K562 (cell line): Measurements from ENCODE around the gene FBLN2. TPM values are rescaled to one million over a fixed set of nuclear protein-coding genes. Genes with fewer than 3 reads are reported as not detected.

Experiments
- ATAC-seq: fragments of 200-7000 bp; cut with Tn5 transposase; 3 replicates; pipeline ENCODE4 v1.9.1; 2020; ENCODE audit warnings: moderate library complexity
- BruUV-seq: library from RNA; stranded (reverse); fragments of 400-500 nt; replicated peaks from 2 replicates; lab custom pipeline; 2021; lab: Mats Ljungman, UMichigan
- CTCF ChIA-PET: fragments of 300-600 bp; formaldehyde crosslinking; extraction: SDS; loops from one replicate; lab custom pipeline; 2021; ENCODE audit warnings: low intra/inter-chr PET ratio; lab: Yijun Ruan, JAX
- POLR2A ChIA-PET: fragments of 300-600, 350-650 bp; sonication (Branson Sonifier 250); formaldehyde crosslinking; extraction: SDS; loops from one replicate; lab custom pipeline; 2021; ENCODE audit warnings: antibody characterized with exemption, inconsistent platforms; lab: Yijun Ruan, JAX
- DNase-seq, 4 experiments: peaks; one replicate each; pipeline versions ENCODE4 v3.0.0 to v3.0.0-alpha.2; 2011 to 2018; ENCODE audit warnings: low spot score in 3 of 4, mixed read lengths in 3 of 4; ENCODE audit errors: extremely low read depth in 1 of 4
- FAIRE-seq: peaks from 2 replicates; lab custom pipeline; 2011; peaks lifted over from hg19 to GRCh38; lab: Jason Lieb, UNC
- H2AFZ ChIP-seq: 2 replicates; pipeline ENCODE4 v1.6.0; 2011; ENCODE audit warnings: low read depth, low read length, control low read depth, inconsistent platforms
- H3K27ac ChIP-seq: fragments of 200-600 bp; 3 replicates; pipeline ENCODE4 v1.8.0; 2011; ENCODE audit warnings: low read depth, mild to moderate bottlenecking, control low read depth, inconsistent platforms, low read length, moderate library complexity, mixed read lengths; ENCODE audit errors: extremely low read depth
- H3K27me3 ChIP-seq, 2 experiments: fragments of 300-600 bp in 1 of 2; 2 replicates in 1 of 2; 3 replicates in 1 of 2; pipeline versions ENCODE4 v1.6.0 to v1.8.0; 2011; ENCODE audit warnings: inconsistent platforms in 2 of 2, low read length in 2 of 2, mild to moderate bottlenecking in 1 of 2, mixed read lengths in 1 of 2, moderate library complexity in 1 of 2; ENCODE audit not compliant: control insufficient read depth in 2 of 2, insufficient read depth in 2 of 2
- H3K36me3 ChIP-seq: fragments of 300-600 bp; 3 replicates; pipeline ENCODE4 v1.8.0; 2011; ENCODE audit warnings: mild to moderate bottlenecking, low read length, inconsistent platforms; ENCODE audit not compliant: control insufficient read depth, insufficient read depth
- H3K4me1 ChIP-seq, 2 experiments: fragments of 200-600 bp in 1 of 2; replicated peaks in 1 of 2; 2 replicates in 1 of 2; 3 replicates in 1 of 2; pipeline versions ENCODE4 v1.5.1 to v1.8.0; 2011; ENCODE audit warnings: inconsistent platforms in 2 of 2, low read length in 2 of 2, mild to moderate bottlenecking in 1 of 2, mixed read lengths in 1 of 2, moderate library complexity in 1 of 2; ENCODE audit not compliant: control insufficient read depth in 2 of 2, insufficient read depth in 2 of 2
- H3K4me2 ChIP-seq: 2 replicates; pipeline ENCODE4 v1.6.1; 2011; ENCODE audit warnings: low read length, control low read depth, inconsistent platforms, mixed read lengths; ENCODE audit not compliant: insufficient read depth
- H3K4me3 ChIP-seq: fragments of 200-600 bp; sonication (generic), shearing (Covaris generic); 2 replicates; pipeline ENCODE4 v1.5.1; 2016; ENCODE audit warnings: control low read depth, inconsistent platforms
- H3K79me2 ChIP-seq: fragments of 200-600 bp; 3 replicates; pipeline ENCODE4 v1.8.0; 2011; ENCODE audit warnings: low read length, inconsistent platforms; ENCODE audit not compliant: control insufficient read depth, insufficient read depth
- H3K9ac ChIP-seq, 2 experiments: 2 replicates each; pipeline versions ENCODE4 v1.6.0 to v1.6.1; 2011; ENCODE audit warnings: low read depth in 2 of 2, low read length in 2 of 2, control low read depth in 1 of 2, inconsistent platforms in 1 of 2, mild to moderate bottlenecking in 1 of 2, mixed read lengths in 1 of 2; ENCODE audit not compliant: insufficient read depth in 1 of 2
- H3K9me1 ChIP-seq: one replicate; pipeline ENCODE4 v1.6.0; 2011; ENCODE audit warnings: inconsistent platforms, mild to moderate bottlenecking, low read length, moderate library complexity; ENCODE audit not compliant: control insufficient read depth, insufficient read depth
- H3K9me3 ChIP-seq: replicated peaks from 2 replicates; pipeline ENCODE4 v1.5.1; 2011; ENCODE audit warnings: low read depth, low read length, inconsistent platforms; ENCODE audit not compliant: control insufficient read depth, insufficient read depth
- H4K20me1 ChIP-seq: replicated peaks from 2 replicates; pipeline ENCODE4 v1.6.1; 2011; ENCODE audit warnings: low read length, inconsistent platforms, mixed read lengths; ENCODE audit not compliant: control insufficient read depth, insufficient read depth
- CBX3 ChIP-seq, 2 experiments: IDR thresholded peaks; 1 replicate in 1 of 2; 2 replicates in 1 of 2; pipeline ENCODE4 v1.6.1; 2012; ENCODE audit warnings: inconsistent platforms in 2 of 2, low read length in 2 of 2, borderline replicate concordance in 1 of 2, control low read depth in 1 of 2
- CEBPZ ChIP-seq: fragments of 150-350 bp; IDR thresholded peaks from 2 replicates; pipeline ENCODE4 v1.6.1; 2014; ENCODE audit warnings: low read depth, mild to moderate bottlenecking, low read length, borderline replicate concordance
- FOXJ2 ChIP-seq: fragments of 200-800 bp; sonication (Bioruptor generic); IDR thresholded peaks from 2 replicates; pipeline ENCODE4 v1.6.1; 2016; ENCODE audit warnings: missing genetic modification characterization, missing compliant biosample characterization
- GTF2E2 ChIP-seq: fragments of 200-800 bp; sonication (Bioruptor generic); IDR thresholded peaks from 2 replicates; pipeline ENCODE4 v1.6.1; 2016; ENCODE audit warnings: missing genetic modification characterization, missing compliant biosample characterization
- HDAC3 ChIP-seq: fragments of 450-650 bp; IDR thresholded peaks from 2 replicates; pipeline ENCODE4 v1.6.1; 2018; ENCODE audit warnings: borderline replicate concordance, mild to moderate bottlenecking, moderate library complexity; ENCODE audit not compliant: partially characterized antibody
- PHF20 ChIP-seq: fragments of 450-650 bp; IDR thresholded peaks from 2 replicates; pipeline ENCODE4 v1.6.1; 2018; ENCODE audit not compliant: partially characterized antibody
- SAP30 ChIP-seq: fragments of 200-600 bp; sonication (generic); IDR thresholded peaks from 2 replicates; pipeline ENCODE4 v1.6.1; 2012; ENCODE audit warnings: borderline replicate concordance, low read depth, mild to moderate bottlenecking, moderate library complexity, low read length, control low read depth, inconsistent platforms; ENCODE audit not compliant: insufficient read depth, poor library complexity, severe bottlenecking
- TEAD4 ChIP-seq, 2 experiments: sonication (generic) in 1 of 2; formaldehyde crosslinking in 1 of 2; IDR thresholded peaks; 2 replicates each; pipeline versions ENCODE4 v1.6.1 to v1.8.0; 2012 to 2022; ENCODE audit warnings: borderline replicate concordance in 1 of 2, inconsistent platforms in 1 of 2, low read length in 1 of 2, mild to moderate bottlenecking in 1 of 2, missing genetic modification reagents in 1 of 2
- ZBTB2 ChIP-seq: fragments of 450-650 bp; IDR thresholded peaks from 2 replicates; pipeline ENCODE4 v1.6.1; 2016; ENCODE audit warnings: antibody characterized with exemption
- ZFP1 ChIP-seq: fragments of 450-650 bp; formaldehyde crosslinking; IDR thresholded peaks from 2 replicates; pipeline ENCODE4 v1.4.0; 2020; ENCODE audit warnings: mild to moderate bottlenecking, mixed read lengths
- ZNF639 ChIP-seq, 2 experiments: fragments of 200-800 bp in 1 of 2; sonication (Bioruptor generic) in 1 of 2; sonication (generic) in 1 of 2; formaldehyde crosslinking in 1 of 2; IDR thresholded peaks in 1 of 2; conservative IDR thresholded peaks in 1 of 2; 2 replicates each; pipeline versions ENCODE4 v1.5.0 to v1.6.1; 2016 to 2020; ENCODE audit warnings: missing compliant biosample characterization in 1 of 2, missing genetic modification characterization in 1 of 2, missing genetic modification reagents in 1 of 2
- WGBS: fragments of 100-300 bp; shearing (Covaris generic); methylation state at CpG from one replicate; pipeline ENCODE4 v1.1.6; 2016; ENCODE audit warnings: low coverage, mixed read lengths; ENCODE audit not compliant: insufficient coverage; ENCODE audit errors: missing lambda C conversion rate; 5-methylcytosine and 5-hydroxymethylcytosine counted together
- in situ Hi-C: fragments of 300-500 bp; cut with MboI; formaldehyde crosslinking; loops from 4 replicates; pipeline ENCODE4 v1.15.0; 2018; ENCODE audit warnings: inconsistent platforms, mixed read lengths
- intact Hi-C: fragments of 100-400 bp; cut with micrococcal nuclease; formaldehyde crosslinking; loops from 2 replicates; pipeline ENCODE4 v1.14.2; 2022
- polyA plus RNA-seq, 8 experiments: library from polyadenylated mRNA; depleted of rRNA in 4 of 8; stranded (reverse) in 5 of 8; unstranded in 3 of 8; fragments of >200 nt; fragmentation: Nextera tagmentation in 2 of 8; fragmentation: Illumina TruSeq in 1 of 8; extraction: Ambion mirVana in 2 of 8; extraction: Trizol in 1 of 8; gene quantifications; 2 replicates each; pipeline versions ENCODE4 v1.2.1 to v1.2.3, GENCODE V29; 2011 to 2014; ENCODE audit warnings: inconsistent platforms in 1 of 8, missing spikeins in 1 of 8
- total RNA-seq, 7 experiments: library from RNA; depleted of rRNA in 6 of 7; stranded (reverse); fragments of >200 nt in 6 of 7; fragmentation: Illumina TruSeq in 2 of 7; extraction: Trizol in 2 of 7; gene quantifications; 2 replicates each; pipeline versions ENCODE4 v1.2.1 to v1.2.3, GENCODE V29; 2011 to 2021; ENCODE audit warnings: low replicate concordance in 1 of 7
- TF ChIP-seq, protein P1 (sequence below): sonication (generic); formaldehyde crosslinking; IDR thresholded peaks from 2 replicates; pipeline ENCODE4 v1.8.0; 2022; ENCODE audit warnings: mild to moderate bottlenecking, low read depth, missing genetic modification reagents

Gene FBLN2
- total and polyA plus RNA-seq, 9 of the 15 experiments (the other 6 are each of a cell fraction or from before 2014, with no cell fraction given): 0.03 to 0.10 (median 0.04) TPM; not detected in 6

- 78% methylated on average over 9 of the region's 9 CpGs for WGBS
- intact Hi-C loops (loop anchor here (10.0 kb wide), 2 partner anchors 366 to 474 kb away; partner anchors contain the start of genes CHCHD4 and TMEM43), in situ Hi-C loops (loop anchor here (5.0 to 25.0 kb wide), 2 partner anchors 236 to 1261 kb away; no protein-coding TSS in a partner anchor)
- Histone ChIP-seq H3K4me2 (peak overlapping the region; percentile 64), H2AFZ (peak overlapping the region; percentile 77), H3K4me3 (no peak overlapping the region), H3K27ac (peak overlapping the region; percentile 76), H3K79me2 (no peaks in the 10 kb centered on the region), H3K4me1 (peaks cover 25 to 47% of the 10 kb centered on the region in 2 experiments; a peak in 4 of 5 replicates), H4K20me1 (peaks cover 14% of the 10 kb centered on the region; the same call in 1 of the 2 replicates), H3K27me3 (peaks cover 5 to 27% of the 10 kb centered on the region in 2 experiments; a peak in 4 of 5 replicates), H3K36me3 (no peaks in the 10 kb centered on the region), H3K9me1 (peaks cover 5% of the 10 kb centered on the region), H3K9me3 (no peaks in the 10 kb centered on the region), H3K9ac (peak overlapping the region; percentile 27 to 58; a peak in 3 of 4 replicates)
- no peak for DNase-seq
- FAIRE-seq: no peak
- CTCF ChIA-PET: interaction anchor here (0.6 to 6.6 kb wide), 6 partner anchors 48 to 558 kb away, joined by 3 to 138 read pairs (median 4); no protein-coding TSS in a partner anchor
- BruUV-seq: no TSS peak
- ATAC-seq: no peak
- POLR2A ChIA-PET: interaction anchor here (0.7 to 1.2 kb wide), 2 partner anchors 64 to 226 kb away, joined by 3 read pairs; no protein-coding TSS in a partner anchor
- TF ChIP-seq, protein P1, sequence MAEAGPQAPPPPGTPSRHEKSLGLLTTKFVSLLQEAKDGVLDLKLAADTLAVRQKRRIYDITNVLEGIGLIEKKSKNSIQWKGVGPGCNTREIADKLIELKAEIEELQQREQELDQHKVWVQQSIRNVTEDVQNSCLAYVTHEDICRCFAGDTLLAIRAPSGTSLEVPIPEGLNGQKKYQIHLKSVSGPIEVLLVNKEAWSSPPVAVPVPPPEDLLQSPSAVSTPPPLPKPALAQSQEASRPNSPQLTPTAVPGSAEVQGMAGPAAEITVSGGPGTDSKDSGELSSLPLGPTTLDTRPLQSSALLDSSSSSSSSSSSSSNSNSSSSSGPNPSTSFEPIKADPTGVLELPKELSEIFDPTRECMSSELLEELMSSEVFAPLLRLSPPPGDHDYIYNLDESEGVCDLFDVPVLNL: no peak
- TF ChIP-seq ZNF639 (CRISPR knock-in tag; conservative IDR thresholded peaks at IDR 0.05 in 1 of 2, IDR thresholded peaks at IDR 0.05 in 1 of 2) (no peak), TEAD4 (IDR thresholded peaks at IDR 0.05; ENCODE audit: low read length) (no peak), TEAD4 (CRISPR knock-in tag; IDR thresholded peaks at IDR 0.05; ENCODE audit: borderline replicate concordance) (no peak), HDAC3 (no peak), PHF20 (peak; percentile 38), CBX3 (IDR thresholded peaks at IDR 0.05; ENCODE audit: borderline replicate concordance in 1 of 2, low read length in 2 of 2) (no peak), ZBTB2 (no peak), ZFP1 (CRISPR knock-in tag) (no peak), FOXJ2 (tag) (no peak), SAP30 (no peak), GTF2E2 (tag) (peak; percentile 16; the same call in 1 of the 2 replicates), CEBPZ (no peak)
These were observed 102.1 kb downstream of the FBLN2 start for GRCh38 chr3:13651057-13651400.
